Hepatocyte (in vitro differentiated cells): ENCODE data around the gene TEX29. TPM values are rescaled to one million over a fixed set of nuclear protein-coding genes. Genes with fewer than 3 reads are reported as not detected.

ENCODE experiments used
- DNase-seq: peaks from one replicate; pipeline ENCODE4 v3.0.0-alpha.2; 2016; ENCODE audit warnings: low spot score
- H2AFZ ChIP-seq: fragments of 200-600 bp; sonication (generic); 2 replicates; pipeline ENCODE4 v1.6.0; 2016; ENCODE audit warnings: antibody characterized with exemption, mild to moderate bottlenecking
- H3K27ac ChIP-seq: fragments of 200-600 bp; sonication (generic); 2 replicates; pipeline ENCODE4 v1.5.1; 2016; ENCODE audit warnings: mild to moderate bottlenecking
- H3K27me3 ChIP-seq: fragments of 200-600 bp; sonication (generic); 2 replicates; pipeline ENCODE4 v1.6.1; 2016
- H3K36me3 ChIP-seq: fragments of 200-600 bp; sonication (generic); replicated peaks from 2 replicates; pipeline ENCODE4 v1.5.1; 2016; ENCODE audit warnings: low read depth; ENCODE audit not compliant: insufficient read depth
- H3K4me1 ChIP-seq: fragments of 200-600 bp; sonication (generic); 2 replicates; pipeline ENCODE4 v1.5.1; 2016; ENCODE audit warnings: mild to moderate bottlenecking, moderate library complexity; ENCODE audit not compliant: insufficient read depth
- H3K4me2 ChIP-seq: fragments of 200-600 bp; sonication (generic); 2 replicates; pipeline ENCODE4 v1.6.0; 2016
- H3K4me3 ChIP-seq: fragments of 200-600 bp; sonication (generic); 2 replicates; pipeline ENCODE4 v1.5.1; 2016; ENCODE audit warnings: mild to moderate bottlenecking
- H3K79me2 ChIP-seq: fragments of 200-600 bp; sonication (generic); 2 replicates; pipeline ENCODE4 v1.6.0; 2017; ENCODE audit warnings: mild to moderate bottlenecking
- H3K9me2 ChIP-seq: fragments of 200-600 bp; sonication (generic); replicated peaks from 2 replicates; pipeline ENCODE4 v1.6.0; 2017; ENCODE audit warnings: mild to moderate bottlenecking; ENCODE audit not compliant: insufficient read depth
- H3K9me3 ChIP-seq: fragments of 200-600 bp; sonication (generic); 2 replicates; pipeline ENCODE4 v1.5.1; 2016; ENCODE audit warnings: low read depth, mild to moderate bottlenecking
- H4K20me1 ChIP-seq: fragments of 200-600 bp; sonication (generic); 2 replicates; pipeline ENCODE4 v1.6.0; 2016; ENCODE audit warnings: mild to moderate bottlenecking; ENCODE audit not compliant: insufficient read depth, poor library complexity, severe bottlenecking
- CTCF ChIP-seq: fragments of 200-600 bp; sonication (generic); IDR thresholded peaks from 2 replicates; pipeline ENCODE4 v1.5.1; 2016; ENCODE audit warnings: antibody characterized with exemption, mild to moderate bottlenecking; ENCODE audit not compliant: poor library complexity
- EZH2 ChIP-seq: fragments of 200-600 bp; sonication (generic); IDR thresholded peaks from 2 replicates; pipeline ENCODE4 v1.6.1; 2016; ENCODE audit warnings: antibody characterized with exemption, mild to moderate bottlenecking, borderline replicate concordance
- EZH2phosphoT487 ChIP-seq: fragments of 200-600 bp; sonication (generic); IDR thresholded peaks from one replicate; pipeline ENCODE4 v1.6.1; 2018; ENCODE audit warnings: antibody characterized with exemption, mild to moderate bottlenecking, low read depth, moderate library complexity; ENCODE audit not compliant: unreplicated experiment, severe bottlenecking
- WGBS: methylation state at CpG from one replicate; pipeline ENCODE4 v1.1.6; 2016; ENCODE audit warnings: low lambda C conversion rate; ENCODE audit errors: missing lambda C conversion rate; 5-methylcytosine and 5-hydroxymethylcytosine counted together
- polyA plus RNA-seq: library from polyadenylated mRNA; unstranded; fragments of >200 nt; fragmentation: Nextera tagmentation; extraction: Ambion mirVana; gene quantifications from 2 replicates; pipeline ENCODE4 v1.2.1, GENCODE V29; 2016
- total RNA-seq: library from RNA; depleted of rRNA; stranded (reverse); fragments of >200 nt; gene quantifications from 2 replicates; pipeline ENCODE4 v1.2.3, GENCODE V29; 2014

Gene TEX29
- total and polyA plus RNA-seq, 2 experiments from 2014 or later: 0.83 to 1.8 TPM

GRCh38 chr13:111372651-111373425 is 52.4 kb downstream of the TEX29 start:
- Histone ChIP-seq H3K4me3 (no peak overlapping the region), H3K4me1 (peaks cover 3% of the 10 kb centered on the region), H3K36me3 (no peaks in the 10 kb centered on the region), H3K9me3 (no peaks in the 10 kb centered on the region), H4K20me1 (no peaks in the 10 kb centered on the region), H3K4me2 (no peak overlapping the region), H3K79me2 (no peaks in the 10 kb centered on the region), H3K27ac (no peak overlapping the region), H3K9me2 (no peaks in the 10 kb centered on the region), H2AFZ (no peak overlapping the region), H3K27me3 (no peaks in the 10 kb centered on the region)
- TF ChIP-seq EZH2: no peak
- no peak for TF ChIP-seq CTCF
- no peak for TF ChIP-seq EZH2phosphoT487
- DNase-seq: no peak
- 88% methylated on average over 23 of the region's 23 CpGs for WGBS

DNA sequence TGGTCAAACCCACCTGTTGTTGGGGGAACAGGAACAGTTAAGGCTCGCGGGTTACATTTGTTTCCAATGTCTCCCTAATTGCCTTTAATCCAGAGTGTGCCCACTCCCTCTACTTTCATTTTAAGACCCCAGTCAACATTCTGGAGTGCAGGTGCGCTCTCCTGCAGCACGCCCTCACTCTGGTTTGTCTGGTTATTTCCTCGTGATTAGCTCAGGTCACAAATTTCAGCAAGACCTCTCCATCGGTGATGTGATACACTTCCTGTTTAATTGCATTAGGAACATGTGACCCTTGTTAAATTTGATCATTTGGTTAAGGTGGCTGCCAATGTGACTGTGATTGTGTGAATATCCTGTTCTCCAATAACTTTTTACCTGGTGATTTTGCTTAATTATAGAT is 53.0 kb downstream of the TEX29 start:
- 87% methylated on average over 6 of the region's 6 CpGs for WGBS
- Histone ChIP-seq H4K20me1 (no peaks in the 10 kb centered on the region), H3K4me3 (no peak overlapping the region), H2AFZ (no peak overlapping the region), H3K27me3 (no peaks in the 10 kb centered on the region), H3K36me3 (no peaks in the 10 kb centered on the region), H3K79me2 (no peaks in the 10 kb centered on the region), H3K9me3 (no peaks in the 10 kb centered on the region), H3K4me1 (peaks cover 3% of the 10 kb centered on the region), H3K9me2 (no peaks in the 10 kb centered on the region), H3K27ac (no peak overlapping the region), H3K4me2 (no peak overlapping the region)
- DNase-seq: no peak
- no peak for TF ChIP-seq EZH2
- no peak for TF ChIP-seq CTCF
- TF ChIP-seq EZH2phosphoT487: no peak

GRCh38 chr13:111380431-111380830 is 60.0 kb downstream of the TEX29 start:
- 96% methylated on average over 5 of the region's 5 CpGs for WGBS

More at GRCh38 chr13:111380431-111380830, 60.0 kb downstream of the TEX29 start:
- DNase-seq: no peak
- no peaks in the 10 kb centered on the region for H3K4me1 ChIP-seq
- TF ChIP-seq EZH2phosphoT487 (no peak), CTCF (no peak)
- no peak overlapping the region for H2AFZ ChIP-seq
- H3K36me3 ChIP-seq: no peaks in the 10 kb centered on the region
- no peak overlapping the region for H3K27ac ChIP-seq
- no peak overlapping the region for H3K4me3 ChIP-seq
- no peaks in the 10 kb centered on the region for H3K9me2 ChIP-seq
- H3K9me3 ChIP-seq: no peaks in the 10 kb centered on the region
- no peak overlapping the region for H3K4me2 ChIP-seq
- no peaks in the 10 kb centered on the region for H3K79me2 ChIP-seq
- H4K20me1 ChIP-seq: no peaks in the 10 kb centered on the region
- H3K27me3 ChIP-seq: no peaks in the 10 kb centered on the region
